GM23248 (cell line): ENCODE results near the gene CFAP126.
"Not testable (repeated sequence)": the region's sequence is repeated elsewhere in the genome, so short reads cannot be mapped to it uniquely, and the experiment has no call there.

Source experiments
- EZH2 ChIP-seq: fragments of 200-600 bp; sonication (generic); IDR thresholded peaks from 2 replicates; pipeline ENCODE4 v1.6.1; 2018; ENCODE audit warnings: antibody characterized with exemption, mild to moderate bottlenecking; ENCODE audit not compliant: insufficient read depth, poor library complexity, severe bottlenecking
- EZH2phosphoT487 ChIP-seq: fragments of 200-600 bp; sonication (generic); IDR thresholded peaks from 2 replicates; pipeline ENCODE4 v1.6.1; 2018; ENCODE audit warnings: antibody characterized with exemption, moderate library complexity, mild to moderate bottlenecking, low read depth; ENCODE audit not compliant: insufficient read depth

GRCh38 chr1:161391136-161391535, 23.5 kb upstream of the CFAP126 start:
- not testable (repeated sequence) for TF ChIP-seq EZH2phosphoT487, EZH2
